HG03439 (cell line): ENCODE measurements around the gene DBX1.
"Not testable (repeated sequence)": the region's sequence is repeated elsewhere in the genome, so short reads cannot be mapped to it uniquely, and the experiment has no call there.

ENCODE experiments used
- ATAC-seq: cut with Tn5 transposase; IDR thresholded peaks from one replicate; pipeline ENCODE4 v1.9.1; 2021; ENCODE audit warnings: mild to moderate bottlenecking, moderate library complexity; ENCODE audit not compliant: unreplicated experiment

Gene DBX1

DNA sequence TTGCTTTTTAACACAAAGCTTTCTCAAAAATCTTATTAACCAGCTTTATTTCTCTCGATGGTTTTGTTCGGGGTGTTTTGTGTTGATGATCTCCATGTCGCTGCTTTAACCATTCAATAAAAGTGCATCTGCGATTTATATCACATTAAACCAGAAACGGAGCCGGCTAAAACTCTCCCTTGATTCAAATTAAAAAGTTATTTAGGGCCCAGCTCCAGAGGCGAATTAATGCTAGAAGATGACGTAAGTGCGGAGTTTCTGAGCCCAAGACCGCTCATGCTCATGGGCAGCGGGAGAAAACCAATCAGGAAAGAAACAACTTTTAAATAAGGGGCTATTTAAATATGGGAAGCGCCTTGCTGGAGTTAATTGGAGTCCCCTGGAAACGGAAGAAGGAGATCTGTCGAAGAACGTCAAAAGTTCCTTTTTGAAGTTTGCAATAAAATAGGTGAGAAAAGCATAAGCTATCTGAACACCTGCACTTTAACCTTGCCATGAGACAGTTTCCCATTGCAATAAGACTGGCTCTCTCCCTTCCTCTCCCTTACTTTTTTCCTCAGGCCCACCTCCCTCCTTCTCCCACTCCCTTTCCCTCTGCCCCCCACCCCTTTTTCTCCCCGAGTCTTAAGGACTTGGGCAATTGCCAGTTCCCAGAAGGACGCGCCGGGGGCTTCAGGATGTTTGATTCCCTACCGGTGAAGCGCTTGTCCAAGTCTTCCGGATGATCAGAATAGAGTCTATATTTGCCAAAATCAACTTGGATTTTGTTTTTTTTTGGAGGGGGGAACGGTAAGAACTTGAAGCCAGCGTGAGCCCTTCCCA is 1.9 kb upstream of the DBX1 start:
- ATAC-seq = no peak

DNA sequence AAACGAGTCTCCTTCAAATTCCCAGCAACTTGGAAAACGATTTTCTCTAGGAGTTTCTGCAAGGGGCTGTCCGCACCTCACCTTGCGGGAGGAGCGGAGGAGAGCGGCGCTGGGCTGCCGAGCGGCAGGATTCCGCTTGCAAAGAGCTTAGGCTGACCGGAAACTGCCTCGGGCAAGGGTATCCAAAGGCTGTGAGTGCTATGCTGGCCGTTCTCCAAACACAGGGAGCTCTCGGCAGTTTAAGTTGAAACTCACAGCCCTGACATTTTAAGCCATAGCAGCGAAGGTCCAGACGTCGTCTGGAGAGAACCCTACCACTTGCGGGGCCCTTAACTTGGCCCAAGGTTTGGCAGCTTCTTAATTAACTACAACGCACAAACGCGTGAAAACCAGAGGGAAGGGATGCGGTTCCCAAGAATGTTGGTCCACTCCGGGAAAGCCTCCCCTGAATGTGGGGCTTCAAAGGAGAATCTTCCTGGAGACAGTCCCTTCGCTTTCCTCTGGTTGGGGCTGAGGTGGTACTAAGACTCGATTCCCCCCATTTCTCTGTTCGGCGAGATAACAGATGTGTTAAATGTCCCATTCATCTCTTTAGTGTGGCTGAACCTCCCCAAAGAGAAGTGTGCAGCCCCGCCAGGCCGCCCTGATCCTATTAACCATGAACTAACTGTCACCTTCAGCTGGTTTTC is 1.1 kb upstream of the DBX1 start:
- no peak for ATAC-seq

DNA sequence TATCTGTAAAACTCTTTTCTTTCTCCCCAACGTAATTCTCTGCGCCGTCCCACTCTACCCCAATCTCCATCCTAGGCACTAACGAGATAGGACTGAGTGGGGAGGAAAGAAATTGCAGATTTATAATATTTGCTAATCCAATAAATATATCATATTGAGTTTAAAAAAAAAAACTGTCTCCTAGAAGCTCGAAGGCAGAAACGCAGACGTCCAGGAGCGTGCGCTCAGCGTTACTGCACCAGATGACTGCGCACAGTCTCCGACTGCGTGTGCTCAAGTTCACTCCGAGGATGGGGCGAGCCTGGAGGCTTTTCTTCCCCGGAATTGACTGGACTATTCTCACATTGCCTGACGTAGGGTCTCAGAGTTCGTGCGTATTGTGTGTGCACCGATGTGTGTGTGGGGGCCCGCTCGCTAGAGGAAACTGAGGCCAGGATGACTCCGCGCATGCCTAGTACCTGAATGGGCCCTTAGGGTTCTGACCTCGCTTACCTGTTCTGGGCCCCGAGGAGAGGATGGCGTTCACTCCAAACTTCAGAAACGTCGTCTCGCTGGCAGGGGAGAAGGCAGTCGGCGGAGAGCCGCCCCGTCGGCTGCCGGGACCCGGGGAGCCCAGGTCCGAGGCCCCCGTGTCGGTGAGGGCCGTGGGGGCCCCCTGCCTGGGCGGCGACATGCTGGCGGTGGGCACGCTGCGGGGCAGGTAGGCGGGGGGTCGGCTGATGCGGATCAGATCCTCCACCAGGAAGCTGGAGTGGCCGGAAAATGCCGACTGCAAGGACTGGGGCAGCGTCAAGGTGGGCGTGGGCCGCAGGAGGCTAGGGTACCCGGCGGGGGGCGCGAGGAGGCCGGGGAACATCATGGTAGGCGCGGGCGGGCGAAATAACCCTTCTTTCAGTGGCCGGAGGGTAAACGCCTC is 551 bp downstream of the DBX1 start:
- ATAC-seq = no peak

DNA sequence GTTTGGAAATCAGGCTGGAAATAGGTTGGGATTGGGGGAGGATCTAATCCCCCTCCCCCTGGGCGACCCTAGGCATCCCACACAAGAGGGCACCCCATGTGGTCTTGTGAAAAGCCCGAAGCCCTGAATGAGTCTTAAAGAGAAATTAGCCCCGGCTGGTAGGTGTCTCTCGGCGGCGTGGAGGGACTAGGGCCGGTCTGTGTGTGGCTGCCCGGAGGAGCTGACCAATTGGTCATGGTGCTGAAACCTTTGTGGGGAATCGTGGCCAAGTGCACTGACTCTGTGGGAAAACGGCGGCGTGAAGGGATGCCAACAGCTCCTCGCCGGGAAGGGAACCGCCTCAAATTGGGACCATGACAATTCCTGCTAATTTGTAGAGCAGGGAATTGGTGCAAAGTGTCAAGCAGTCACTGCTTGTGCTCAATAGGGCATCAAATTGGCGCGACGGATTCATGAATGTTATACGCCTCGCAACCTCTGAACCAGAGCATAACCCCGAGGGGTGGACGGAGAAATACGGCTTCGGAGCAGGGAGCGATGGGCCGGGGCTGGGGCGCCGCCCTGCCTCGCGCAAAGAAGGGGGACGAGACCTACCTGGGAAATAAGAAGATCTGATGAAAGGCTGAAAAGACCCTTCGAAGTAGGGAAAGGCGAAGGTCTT is 1.5 kb downstream of the DBX1 start:
- no peak for ATAC-seq

DNA sequence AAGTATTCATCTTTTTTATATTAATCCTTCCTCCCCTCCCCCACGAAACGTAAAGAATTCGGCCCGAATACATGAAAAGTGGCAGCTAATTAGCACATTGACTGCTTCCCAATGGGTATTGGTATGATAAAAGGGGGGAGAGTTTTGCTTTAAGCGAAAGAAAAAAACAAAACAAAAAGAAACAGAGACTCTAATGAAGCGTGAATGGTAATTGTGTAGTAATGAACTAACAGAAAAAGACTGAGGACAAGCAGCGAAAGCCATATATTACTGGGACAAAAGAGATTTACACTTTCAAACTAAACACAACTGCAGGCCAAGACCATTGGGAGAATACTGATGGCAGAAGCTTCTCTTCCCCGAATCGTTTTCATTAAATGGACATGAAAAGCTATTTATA is 2.5 kb downstream of the DBX1 start:
- no peak for ATAC-seq

DNA sequence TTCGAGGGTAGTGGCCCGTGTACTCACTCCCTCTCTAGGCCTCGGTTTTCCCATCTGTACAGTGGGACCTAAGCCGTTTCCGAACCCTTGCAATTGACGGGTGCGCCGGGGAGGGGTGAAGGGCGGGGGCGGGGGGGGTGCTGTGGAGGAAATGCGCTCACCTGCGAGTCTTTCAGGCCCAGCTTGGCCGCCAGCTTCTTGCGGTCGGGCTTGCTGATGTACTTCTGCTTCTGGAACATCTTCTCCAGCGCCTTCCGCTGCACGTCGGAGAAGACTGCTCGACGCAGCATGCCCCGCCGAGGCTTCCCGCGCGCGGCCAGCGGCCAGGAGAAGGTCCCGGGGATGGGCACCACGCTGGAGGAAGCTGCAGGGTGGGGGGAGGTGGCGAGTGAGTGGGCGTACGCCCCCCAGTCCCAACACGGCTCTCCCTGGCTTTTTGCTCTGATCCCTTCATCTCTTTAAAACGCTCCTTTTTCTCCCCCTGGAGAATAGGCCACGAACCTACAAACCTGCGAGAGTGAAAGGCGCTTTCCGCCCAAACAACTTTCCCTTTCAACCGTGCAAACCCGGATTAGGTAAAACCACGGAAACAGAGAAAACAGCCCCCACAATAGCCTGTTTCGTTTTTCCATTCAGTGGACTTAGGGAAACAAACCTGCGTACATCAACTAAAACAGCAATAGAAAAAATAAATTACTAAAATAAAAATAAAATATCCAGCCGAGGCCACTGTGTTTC is 3.2 kb downstream of the DBX1 start:
- no peak for ATAC-seq

DNA sequence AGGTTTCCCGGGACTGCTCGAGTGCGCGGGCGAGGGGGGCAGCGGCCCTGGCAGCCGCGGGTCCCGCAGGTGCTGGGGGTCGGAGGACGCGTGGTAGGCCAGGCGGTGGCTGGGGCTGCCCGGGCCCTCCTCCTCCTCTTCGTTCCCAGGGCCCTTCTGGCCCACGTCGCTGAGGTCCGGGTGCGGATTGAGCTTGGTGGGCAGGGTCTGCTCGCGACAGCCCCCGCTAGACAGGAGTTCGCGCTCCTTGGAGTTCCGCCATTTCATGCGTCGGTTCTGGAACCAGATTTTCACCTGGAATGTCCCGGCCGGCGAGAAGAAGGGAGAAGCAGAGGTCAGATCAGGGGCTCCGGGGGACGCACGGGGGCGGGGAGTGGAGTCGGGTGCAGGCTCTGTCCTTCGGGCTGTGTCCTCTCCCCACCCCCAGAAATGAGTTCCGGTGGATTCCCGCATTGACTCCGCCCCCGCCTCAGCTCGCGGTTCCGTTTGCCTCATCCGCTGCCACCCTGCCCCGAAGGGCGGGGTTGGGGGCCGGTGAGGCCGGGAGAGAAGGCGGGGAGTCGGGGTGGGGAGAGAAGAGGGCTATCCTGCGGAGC is 3.9 kb downstream of the DBX1 start:
- no peak for ATAC-seq

DNA sequence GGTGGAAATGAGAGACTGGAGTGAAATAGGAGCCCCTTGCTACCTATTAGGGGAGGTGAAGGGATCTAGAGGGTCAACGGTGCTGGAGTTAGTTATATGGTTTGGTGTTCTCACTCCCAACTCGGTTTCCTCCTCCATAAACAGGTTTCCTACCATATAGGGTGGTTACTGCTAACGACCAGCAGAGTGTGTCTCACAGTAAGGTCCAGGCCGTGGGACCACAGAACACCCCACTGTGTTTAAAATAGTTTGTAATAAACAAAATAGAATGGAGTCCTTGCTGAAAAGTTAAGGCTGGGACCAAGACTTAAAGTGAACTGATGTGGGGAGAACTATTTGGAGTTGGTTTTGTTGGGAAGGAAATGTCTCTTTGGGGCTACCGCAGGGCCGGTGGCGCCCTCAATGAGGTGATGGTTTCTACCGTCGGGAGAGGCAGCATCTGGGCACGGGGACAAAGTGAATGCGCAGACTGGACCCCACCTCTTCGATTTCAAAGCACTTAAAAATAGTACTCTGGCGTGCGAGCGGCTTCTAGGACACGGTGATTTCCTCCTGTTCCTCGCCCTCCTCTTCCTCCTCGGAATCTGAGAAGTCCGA is 4.5 kb downstream of the DBX1 start:
- ATAC-seq = no peak

DNA sequence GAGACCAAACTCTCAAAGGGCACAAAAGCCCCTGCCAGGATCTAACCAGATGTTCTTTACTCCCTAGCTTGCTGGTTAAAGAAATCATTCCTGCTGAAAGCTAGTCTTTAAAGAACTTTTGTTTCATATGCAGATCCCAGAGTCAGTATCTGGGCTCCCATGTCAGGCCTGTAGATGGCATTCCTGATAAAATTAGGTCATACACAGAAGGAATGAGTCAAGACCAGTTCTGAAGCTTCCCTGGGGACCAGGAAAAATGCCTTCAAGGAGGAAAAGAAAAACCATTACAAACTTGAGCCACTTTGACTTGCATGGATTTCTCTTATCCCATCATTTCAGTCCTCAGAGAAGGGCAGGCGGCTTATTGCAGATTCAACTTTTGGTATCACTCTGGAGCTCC is 5.9 kb downstream of the DBX1 start:
- ATAC-seq = no peak

DNA sequence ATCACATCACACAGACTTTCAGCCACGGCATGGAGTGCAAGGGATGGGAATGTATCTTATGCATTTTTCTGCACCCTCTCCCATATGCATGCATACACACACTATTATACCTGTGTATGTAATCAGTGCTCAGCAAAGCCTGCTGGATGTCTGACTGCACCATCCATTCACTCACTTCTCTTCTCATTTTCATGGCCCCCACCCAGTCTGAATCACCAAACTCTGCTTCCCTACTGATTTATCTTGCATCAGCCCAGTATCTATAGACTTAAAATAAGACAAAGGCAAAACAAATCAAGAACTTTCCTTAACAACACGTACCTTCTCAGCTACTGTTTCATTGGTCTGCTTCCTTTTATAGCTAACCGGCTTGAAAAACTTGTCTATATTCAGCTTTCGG is 21.6 kb downstream of the DBX1 start:
- no peak for ATAC-seq

DNA sequence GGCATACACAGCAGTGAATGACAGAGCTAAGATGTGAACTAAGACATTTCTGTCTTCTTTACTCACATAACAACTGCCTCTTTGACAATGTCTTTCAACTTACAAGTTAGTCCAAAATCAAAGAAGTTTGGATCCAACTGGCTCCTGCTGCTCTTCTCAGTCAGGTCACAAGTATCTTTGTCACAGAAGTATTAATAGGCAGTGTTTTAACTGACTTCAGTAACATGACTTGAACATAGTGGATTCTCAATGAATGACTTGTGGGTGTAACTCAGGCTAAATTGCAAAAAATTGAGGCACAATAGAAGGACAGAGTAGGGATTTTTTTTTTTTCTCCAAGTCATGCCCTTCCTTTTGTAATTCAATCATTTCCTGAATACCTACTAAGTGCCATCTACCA is 22.6 kb downstream of the DBX1 start:
- no peak for ATAC-seq

DNA sequence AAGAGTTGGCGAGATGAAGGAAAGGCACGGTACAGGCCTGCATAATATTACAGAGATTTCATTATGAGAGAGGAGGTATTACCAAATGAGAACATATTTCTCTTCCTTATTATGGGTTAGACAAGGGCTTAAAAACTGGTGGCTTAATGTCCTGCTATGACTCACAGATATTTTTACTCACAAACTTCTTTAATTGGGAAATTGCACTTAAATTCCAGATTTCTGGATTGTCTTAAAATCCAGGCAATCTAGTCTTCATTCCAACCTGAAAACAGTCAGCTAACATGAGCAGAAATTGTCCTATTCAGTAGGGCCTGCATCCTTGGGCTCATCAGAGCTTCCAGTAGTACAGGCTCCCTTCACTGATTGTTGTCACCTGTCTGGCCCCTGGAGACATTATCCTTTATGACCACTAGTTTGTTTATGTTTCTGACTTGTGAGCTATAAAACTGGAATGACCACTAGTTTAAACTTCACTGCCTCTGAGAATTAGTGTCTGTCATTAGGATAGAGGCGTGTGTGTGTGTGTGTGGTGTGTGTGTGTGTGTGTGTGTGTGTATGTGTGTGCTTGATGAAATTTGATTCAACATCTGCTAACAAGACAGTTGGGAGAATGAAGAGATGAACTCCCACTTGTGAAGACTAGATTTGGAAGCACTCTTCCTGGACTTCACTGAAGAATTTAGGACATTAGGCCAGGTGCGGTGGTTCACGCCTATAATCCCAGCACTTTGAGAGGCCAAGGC is 25.1 kb downstream of the DBX1 start:
- ATAC-seq = no peak

DNA sequence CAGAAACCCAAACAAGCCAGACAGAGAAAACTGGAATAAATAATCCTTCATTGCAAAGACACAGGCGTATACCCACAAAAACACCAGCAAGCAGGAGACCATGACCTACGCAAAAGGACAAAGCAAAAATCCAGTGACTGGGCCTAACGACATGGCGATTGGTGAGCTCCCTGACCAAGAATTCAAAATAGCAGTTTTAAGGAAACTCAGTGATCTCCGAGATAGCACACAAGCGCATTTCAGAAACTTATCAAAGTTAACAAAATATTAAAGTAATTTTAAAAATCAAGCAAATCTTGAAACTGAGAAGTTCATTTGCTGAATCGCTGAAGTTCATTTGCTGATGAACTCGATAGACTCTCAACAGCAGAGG is 27.6 kb downstream of the DBX1 start:
- ATAC-seq = no peak

DNA sequence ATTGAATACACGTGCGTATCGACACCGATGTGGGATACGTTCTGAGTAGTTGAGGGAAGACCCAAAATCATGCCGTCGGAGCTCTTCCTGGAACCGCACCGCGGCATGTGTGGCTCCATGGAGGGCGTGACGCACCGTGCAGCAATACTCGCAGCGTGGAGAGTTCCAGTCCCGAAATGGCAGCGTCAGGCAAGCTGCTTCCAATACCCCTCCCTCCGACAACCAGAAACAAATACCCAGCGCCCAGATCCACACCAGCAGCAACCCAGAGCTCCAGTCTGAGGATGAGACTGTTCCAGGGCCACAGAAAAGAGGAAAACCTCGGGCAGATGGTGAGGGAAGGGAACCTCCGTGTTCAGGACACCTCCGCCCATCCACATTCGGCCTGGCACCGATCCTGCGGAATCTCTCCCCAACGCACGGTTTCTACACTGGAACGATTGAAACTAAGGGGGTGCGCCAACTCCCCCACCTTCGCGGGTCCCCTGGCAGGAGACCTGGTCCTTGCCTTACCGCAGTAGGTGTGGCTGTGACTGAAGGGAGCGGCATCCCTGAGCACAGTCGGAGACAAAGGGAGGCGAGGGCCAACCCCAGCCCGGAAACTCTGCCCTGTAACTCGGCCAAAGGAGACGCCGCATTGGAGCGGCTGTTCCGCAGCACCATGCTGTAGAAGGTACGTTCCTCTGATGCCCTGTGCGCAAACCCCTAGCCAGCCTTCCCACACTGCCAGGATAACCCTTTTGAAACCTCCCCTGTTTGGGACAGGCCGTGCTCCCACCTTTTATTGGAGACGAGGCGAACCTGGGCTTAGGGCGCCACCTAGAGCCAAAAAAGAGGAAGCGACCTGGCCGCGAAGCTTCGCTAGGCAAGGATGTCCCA is 28.2 kb downstream of the DBX1 start:
- no peak for ATAC-seq

DNA sequence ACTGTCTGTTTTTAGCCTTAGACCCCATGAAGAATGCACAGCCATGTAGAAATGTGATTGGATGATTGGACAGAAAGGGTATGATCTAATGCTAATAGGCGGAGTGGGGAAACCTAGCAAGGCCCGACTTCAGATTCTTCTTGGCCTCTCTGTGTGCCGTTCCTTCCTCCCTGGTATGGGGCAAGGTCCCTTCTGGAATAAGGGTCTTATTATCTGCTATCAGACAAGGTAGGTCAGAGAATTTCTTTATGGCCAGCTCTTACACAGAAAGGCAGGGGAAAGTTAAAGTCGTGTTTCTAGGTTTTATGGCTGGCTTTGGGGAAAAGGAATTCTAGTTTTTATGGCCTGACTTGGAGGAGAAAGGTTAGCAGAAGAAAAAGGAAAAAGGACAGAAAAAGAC is 30.6 kb downstream of the DBX1 start:
- no peak for ATAC-seq

DNA sequence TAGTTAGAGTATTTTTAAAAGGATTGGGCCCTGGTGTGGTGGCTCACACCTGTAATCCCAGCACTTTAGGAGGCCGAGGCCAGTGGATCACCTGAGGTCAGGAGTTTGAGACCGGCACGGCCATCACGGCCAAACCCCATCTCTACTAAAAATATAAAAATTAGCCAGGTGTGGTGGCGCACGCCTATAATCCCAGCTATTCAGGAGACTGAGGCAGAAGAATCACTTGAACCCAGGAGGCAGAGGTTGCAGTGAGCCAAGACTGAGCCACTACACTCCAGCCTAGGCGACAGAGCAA is 31.8 kb downstream of the DBX1 start:
- not testable (repeated sequence) for ATAC-seq

DNA sequence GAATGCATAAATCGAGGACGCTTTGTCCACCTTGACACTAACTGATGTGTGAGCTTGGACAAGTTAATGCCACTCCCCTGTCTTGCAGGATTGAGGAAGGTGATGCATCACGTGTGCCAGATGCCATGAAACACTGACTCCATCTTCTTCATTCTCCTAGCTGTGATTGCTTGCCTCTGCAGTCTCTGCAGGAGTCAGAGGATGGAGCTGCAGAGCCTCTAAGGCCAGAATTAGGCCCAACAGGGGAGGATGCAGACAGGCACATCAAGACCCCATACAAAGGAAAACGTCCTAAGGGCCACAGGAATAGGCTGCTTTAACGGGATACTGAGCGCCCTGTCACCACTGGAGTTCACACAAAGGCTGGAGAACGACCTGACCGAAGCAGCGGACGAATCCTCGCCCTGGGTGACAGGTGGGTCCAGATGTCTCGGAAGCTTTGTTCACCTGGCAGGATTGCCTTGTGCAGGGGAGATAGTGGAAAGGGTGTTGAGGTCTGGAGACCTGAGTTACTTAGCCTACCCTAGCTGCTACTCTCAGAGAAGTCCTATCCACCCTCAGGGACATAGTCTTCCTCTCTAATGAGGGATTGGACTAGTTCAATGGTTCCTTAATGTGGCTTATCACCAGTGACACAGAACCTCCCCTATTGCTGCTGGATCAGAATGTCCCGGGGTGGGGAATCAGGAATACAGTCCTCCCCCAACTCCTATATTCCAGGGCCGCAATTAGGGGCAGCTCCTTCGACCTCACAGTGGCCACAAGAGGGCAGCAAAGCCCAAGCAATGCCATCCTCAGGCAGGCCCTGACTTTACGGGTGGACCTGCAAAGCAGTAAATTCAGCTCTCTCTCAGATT is 32.4 kb downstream of the DBX1 start:
- ATAC-seq = no peak
